H9 (cell line): Measurements from ENCODE around the gene DCANP1. TPM values are rescaled to one million over a fixed set of nuclear protein-coding genes. Genes with fewer than 3 reads are reported as not detected.

ENCODE experiments used
- DNase-seq: peaks from one replicate; pipeline ENCODE4 v3.0.0-alpha.2; 2017
- H2AFZ ChIP-seq: one replicate; pipeline ENCODE4 v1.6.1; 2013; ENCODE audit warnings: mild to moderate bottlenecking, low read length, control low read depth, moderate library complexity
- H2AK5ac ChIP-seq: 2 replicates; pipeline ENCODE4 v1.6.1; 2013; ENCODE audit warnings: low read length, control low read depth, mixed read lengths; ENCODE audit not compliant: insufficient read length
- H2BK120ac ChIP-seq: one replicate; pipeline ENCODE4 v1.6.1; 2013; ENCODE audit warnings: low read depth, mild to moderate bottlenecking, low read length, control low read depth, inconsistent platforms; ENCODE audit not compliant: poor library complexity, severe bottlenecking
- H2BK12ac ChIP-seq: 2 replicates; pipeline ENCODE4 v1.6.1; 2013; ENCODE audit warnings: low read length, control low read depth, mixed read lengths, low read depth; ENCODE audit not compliant: insufficient read length
- H2BK15ac ChIP-seq: 2 replicates; pipeline ENCODE4 v1.6.1; 2013; ENCODE audit warnings: low read depth, low read length, control low read depth
- H2BK20ac ChIP-seq: one replicate; pipeline ENCODE4 v1.6.1; 2013; ENCODE audit warnings: low read depth, mild to moderate bottlenecking, low read length, control low read depth, inconsistent platforms; ENCODE audit not compliant: poor library complexity, severe bottlenecking
- H2BK5ac ChIP-seq: 2 replicates; pipeline ENCODE4 v1.6.1; 2013; ENCODE audit warnings: low read length, control low read depth, mixed read lengths; ENCODE audit not compliant: insufficient read length
- H3K14ac ChIP-seq: 2 replicates; pipeline ENCODE4 v1.6.1; 2013; ENCODE audit warnings: low read length, control low read depth; ENCODE audit not compliant: insufficient read depth
- H3K18ac ChIP-seq: 2 replicates; pipeline ENCODE4 v1.6.1; 2013; ENCODE audit warnings: low read depth, mild to moderate bottlenecking, mixed read lengths, low read length, control low read depth; ENCODE audit not compliant: insufficient read length
- H3K23ac ChIP-seq: 2 replicates; pipeline ENCODE4 v1.6.1; 2013; ENCODE audit warnings: low read length, control low read depth, mixed read lengths, low read depth; ENCODE audit not compliant: insufficient read length
- H3K23me2 ChIP-seq: 2 replicates; pipeline ENCODE4 v1.6.1; 2013; ENCODE audit warnings: low read depth, mild to moderate bottlenecking, mixed read lengths, low read length, control low read depth; ENCODE audit not compliant: insufficient read length, poor library complexity, severe bottlenecking
- H3K27ac ChIP-seq: 2 replicates; pipeline ENCODE4 v1.5.1; 2013; ENCODE audit warnings: low read length, control low read depth, mixed read lengths, low read depth; ENCODE audit not compliant: insufficient read length
- H3K27me3 ChIP-seq: 2 replicates; pipeline ENCODE4 v1.6.1; 2013; ENCODE audit warnings: low read length, control low read depth, inconsistent platforms; ENCODE audit not compliant: insufficient read depth
- H3K4ac ChIP-seq: 2 replicates; pipeline ENCODE4 v1.6.1; 2013; ENCODE audit warnings: low read depth, mild to moderate bottlenecking, control low read depth, inconsistent platforms, low read length, moderate library complexity
- H3K4me1 ChIP-seq: 2 replicates; pipeline ENCODE4 v1.6.1; 2013; ENCODE audit warnings: low read length, control low read depth, inconsistent platforms; ENCODE audit not compliant: insufficient read depth
- H3K4me2 ChIP-seq: 2 replicates; pipeline ENCODE4 v1.6.1; 2013; ENCODE audit warnings: low read length, control low read depth, mixed read lengths; ENCODE audit not compliant: insufficient read length, insufficient read depth
- H3K56ac ChIP-seq: 2 replicates; pipeline ENCODE4 v1.6.1; 2013; ENCODE audit warnings: low read depth, mild to moderate bottlenecking, mixed read lengths, low read length, control low read depth; ENCODE audit not compliant: insufficient read length
- H3K79me1 ChIP-seq: 2 replicates; pipeline ENCODE4 v1.6.1; 2013; ENCODE audit warnings: low read depth, mild to moderate bottlenecking, moderate library complexity, low read length, control low read depth, inconsistent platforms; ENCODE audit not compliant: insufficient read depth, poor library complexity, severe bottlenecking
- H3K79me2 ChIP-seq: 2 replicates; pipeline ENCODE4 v1.6.1; 2013; ENCODE audit warnings: low read length, control low read depth, inconsistent platforms; ENCODE audit not compliant: insufficient read depth
- H3K9ac ChIP-seq: 2 replicates; pipeline ENCODE4 v1.6.1; 2013; ENCODE audit warnings: low read length, control low read depth, mixed read lengths; ENCODE audit not compliant: insufficient read length; ENCODE audit errors: extremely low read depth
- H3K9me3 ChIP-seq: one replicate; pipeline ENCODE4 v1.6.1; 2013; ENCODE audit warnings: low read depth, low read length, inconsistent platforms; ENCODE audit not compliant: control insufficient read depth
- H3T11ph ChIP-seq: one replicate; pipeline ENCODE4 v1.6.1; 2013; ENCODE audit warnings: mild to moderate bottlenecking, low read length, control low read depth, inconsistent platforms
- H4K20me1 ChIP-seq: one replicate; pipeline ENCODE4 v1.6.1; 2013; ENCODE audit not compliant: control insufficient read depth, insufficient read length, insufficient read depth
- H4K5ac ChIP-seq: 2 replicates; pipeline ENCODE4 v1.6.1; 2013; ENCODE audit warnings: low read depth, mild to moderate bottlenecking, mixed read lengths, low read length, control low read depth; ENCODE audit not compliant: insufficient read length
- H4K8ac ChIP-seq: replicated peaks from 2 replicates; pipeline ENCODE4 v1.6.1; 2013; ENCODE audit warnings: low read length, control low read depth, mixed read lengths, low read depth; ENCODE audit not compliant: insufficient read length
- H4K91ac ChIP-seq: 2 replicates; pipeline ENCODE4 v1.6.1; 2013; ENCODE audit warnings: low read depth, mild to moderate bottlenecking, moderate library complexity, mixed read lengths, low read length, control low read depth; ENCODE audit not compliant: insufficient read length
- H3K27ac Mint-ChIP-seq, 3 experiments: 2 replicates in 2 of 3; 3 replicates in 1 of 3; pipeline ENCODE4 v1.8.0; 2020 to 2021; ENCODE audit warnings: mixed read lengths in 3 of 3, mild to moderate bottlenecking in 1 of 3, moderate library complexity in 1 of 3
- H3K27me3 Mint-ChIP-seq: 2 replicates; pipeline ENCODE4 v1.8.0; 2021; ENCODE audit warnings: low read depth, mild to moderate bottlenecking, moderate library complexity, mixed read lengths
- H3K36me3 Mint-ChIP-seq, 3 experiments: 2 replicates in 2 of 3; 3 replicates in 1 of 3; pipeline ENCODE4 v1.8.0; 2020 to 2021; ENCODE audit warnings: low read depth in 3 of 3, mixed read lengths in 3 of 3; ENCODE audit not compliant: insufficient read depth in 1 of 3
- H3K4me1 Mint-ChIP-seq, 2 experiments: 2 replicates each; pipeline ENCODE4 v1.8.0; 2020; ENCODE audit warnings: mixed read lengths in 2 of 2
- H3K4me3 Mint-ChIP-seq, 2 experiments: 2 replicates in 1 of 2; 3 replicates in 1 of 2; pipeline ENCODE4 v1.8.0; 2020 to 2021; ENCODE audit warnings: mild to moderate bottlenecking in 2 of 2, mixed read lengths in 2 of 2, moderate library complexity in 1 of 2
- H3K9me3 Mint-ChIP-seq, 2 experiments: 2 replicates in 1 of 2; 3 replicates in 1 of 2; pipeline ENCODE4 v1.8.0; 2020; ENCODE audit warnings: mild to moderate bottlenecking in 2 of 2, mixed read lengths in 2 of 2, moderate library complexity in 1 of 2
- CTCF ChIP-seq: fragments of 200-600 bp; sonication (generic); conservative IDR thresholded peaks from 3 replicates; pipeline ENCODE4 v1.8.0; 2021; ENCODE audit warnings: antibody characterized with exemption, mild to moderate bottlenecking
- WGBS: extraction: QIAGEN DNeasy Blood & Tissue Kit; methylation state at CpG from one replicate; pipeline ENCODE4 v1.1.7; 2013; ENCODE audit warnings: missing lambda C conversion rate, low lambda C conversion rate, mixed read lengths; ENCODE audit not compliant: insufficient read length; ENCODE audit errors: extremely low coverage; 5-methylcytosine and 5-hydroxymethylcytosine counted together
- total RNA-seq: library from RNA; stranded (reverse); gene quantifications from 2 replicates; pipeline ENCODE4 v1.2.1, GENCODE V29; 2021

Gene DCANP1
- total RNA-seq, 1 experiment from 2014 or later, result not detected

GRCh38 chr5:135465391-135466122 lies 18.4 kb upstream of the DCANP1 start:
- no peak overlapping the region for H2AFZ ChIP-seq
- H3K27ac ChIP-seq, result no peak overlapping the region
- no peaks in the 10 kb centered on the region; a peak in 1 of 7 replicates for H3K36me3 Mint-ChIP-seq
- H2BK20ac ChIP-seq, result no peak overlapping the region
- H4K91ac ChIP-seq, result no peak overlapping the region
- H2BK15ac ChIP-seq, result no peak overlapping the region
- no peak overlapping the region for H3K18ac ChIP-seq
- TF ChIP-seq CTCF, result no peak
- peaks cover 53% of the 10 kb centered on the region for H3K27me3 ChIP-seq
- H2BK120ac ChIP-seq, result no peak overlapping the region
- no peak overlapping the region for H2BK5ac ChIP-seq
- no peak overlapping the region for H3K27ac Mint-ChIP-seq
- H3K27me3 Mint-ChIP-seq, result peaks cover 100% of the 10 kb centered on the region
- H4K5ac ChIP-seq, result no peak overlapping the region
- H2BK12ac ChIP-seq, result no peak overlapping the region
- DNase-seq, result no peak
- H3K4me3 Mint-ChIP-seq, result no peak overlapping the region; a peak in 1 of 5 replicates
- no peak overlapping the region for H3K23ac ChIP-seq
- no peak overlapping the region for H3K4ac ChIP-seq
- no peaks in the 10 kb centered on the region for H3K79me2 ChIP-seq
- H3K4me2 ChIP-seq, result peak overlapping the region; percentile 95
- H3K23me2 ChIP-seq, result peaks cover 5% of the 10 kb centered on the region
- no peaks in the 10 kb centered on the region for H4K20me1 ChIP-seq
- no peaks in the 10 kb centered on the region for H3K4me1 ChIP-seq
- no peak overlapping the region for H4K8ac ChIP-seq
- H3K56ac ChIP-seq, result no peak overlapping the region
- peaks cover 15 to 16% of the 10 kb centered on the region in 2 experiments for H3K4me1 Mint-ChIP-seq
- no peaks in the 10 kb centered on the region for H3K79me1 ChIP-seq
- WGBS, result no CpG with 5 or more reads among the region's 12 CpGs
- H3K9me3 Mint-ChIP-seq, result peaks cover 0 to 2% of the 10 kb centered on the region in 2 experiments; a peak in 2 of 5 replicates
- H3K14ac ChIP-seq, result no peak overlapping the region
- H3T11ph ChIP-seq, result no peak overlapping the region
- H3K9me3 ChIP-seq, result no peaks in the 10 kb centered on the region
- H3K9ac ChIP-seq, result no peak overlapping the region
- no peak overlapping the region for H2AK5ac ChIP-seq
